Type B pancreatic cell (in vitro differentiated cells): ENCODE data around the gene CAMK2N1. TPM values are rescaled to one million over a fixed set of nuclear protein-coding genes. Genes with fewer than 3 reads are reported as not detected.
A peak's percentile ranks its signal among the peaks of the same experiment; 100 is the strongest.

Source experiments
- DNase-seq: peaks from one replicate; pipeline ENCODE4 v3.0.0; 2021; ENCODE audit warnings: mixed read lengths; ENCODE audit not compliant: unreplicated experiment; ENCODE audit errors: extremely low spot score
- H3K27ac Mint-ChIP-seq: 2 replicates; pipeline ENCODE4 v1.8.0; 2021; ENCODE audit warnings: mild to moderate bottlenecking, mixed read lengths
- H3K27me3 Mint-ChIP-seq: 2 replicates; pipeline ENCODE4 v1.8.0; 2021; ENCODE audit warnings: mixed read lengths
- H3K36me3 Mint-ChIP-seq: 2 replicates; pipeline ENCODE4 v1.8.0; 2021; ENCODE audit warnings: mixed read lengths
- H3K4me1 Mint-ChIP-seq: one replicate; pipeline ENCODE4 v1.8.0; 2021; ENCODE audit warnings: mixed read lengths; ENCODE audit not compliant: unreplicated experiment
- H3K4me3 Mint-ChIP-seq: 2 replicates; pipeline ENCODE4 v1.8.0; 2021; ENCODE audit warnings: mild to moderate bottlenecking, mixed read lengths
- H3K9me3 Mint-ChIP-seq: 2 replicates; pipeline ENCODE4 v1.8.0; 2021; ENCODE audit warnings: mixed read lengths
- CTCF ChIP-seq: fragments of 200-600 bp; sonication (generic); conservative IDR thresholded peaks from 2 replicates; pipeline ENCODE4 v1.5.0; 2021; ENCODE audit warnings: antibody characterized with exemption, mild to moderate bottlenecking
- long read RNA-seq: library from polyadenylated mRNA; unstranded; transcript quantifications from one replicate; pipeline ENCODE4 v2.0.0, GENCODE V29; 2020
- total RNA-seq: library from RNA; stranded (reverse); gene quantifications from 2 replicates; pipeline ENCODE4 v1.2.1, GENCODE V29; 2021; ENCODE audit warnings: low replicate concordance

The CAMK2N1 gene
- total RNA-seq: 28.9 and 43.0 TPM in 2 replicates
- long read RNA-seq, partial matches to known transcripts: 5 of 5 reads
- long read RNA-seq, other reads (novel, unspliced or antisense): 0 of 5 reads

GRCh38 chr1:20485527-20486456, at the start of gene CAMK2N1:
CAMK2N1 (minus strand) TSS chr1:20486210; CDS start chr1:20485379, 831 bp downstream.
- Mint-ChIP-seq H3K27ac (peak within 1 kb of the TSS; percentile 91), H3K27me3 (peaks cover 70% of the 10 kb centered on the region)
- no peak for TF ChIP-seq CTCF

GRCh38 chr1:20534659-20535417, 48.8 kb upstream of the CAMK2N1 start:
- Mint-ChIP-seq H3K4me1 (peaks cover 11% of the 10 kb centered on the region), H3K27me3 (peaks cover 79% of the 10 kb centered on the region), H3K27ac (no peak overlapping the region), H3K4me3 (no peak overlapping the region), H3K36me3 (no peaks in the 10 kb centered on the region), H3K9me3 (no peaks in the 10 kb centered on the region)
- TF ChIP-seq CTCF: no peak
- no peak for DNase-seq

More at GRCh38 chr1:20485527-20486456, at the start of gene CAMK2N1:
- Mint-ChIP-seq H3K4me1 (peaks cover 12% of the 10 kb centered on the region), H3K9me3 (no peaks in the 10 kb centered on the region), H3K4me3 (peak within 1 kb of the TSS; percentile 95), H3K36me3 (no peaks in the 10 kb centered on the region)
- peak; percentile 78 for DNase-seq

- Mint-ChIP-seq H3K27me3 (peaks cover 75% of the 10 kb centered on the region), H3K4me1 (peaks cover 11% of the 10 kb centered on the region), H3K36me3 (no peaks in the 10 kb centered on the region), H3K27ac (no peak overlapping the region), H3K9me3 (no peaks in the 10 kb centered on the region), H3K4me3 (no peak overlapping the region)
- TF ChIP-seq CTCF: no peak
- no peak for DNase-seq
Observed at GRCh38 chr1:20533635-20534034, 47.6 kb upstream of the CAMK2N1 start.

- H3K27me3 Mint-ChIP-seq: peaks cover 80% of the 10 kb centered on the region
- no peak for TF ChIP-seq CTCF
- no peak overlapping the region for H3K4me3 Mint-ChIP-seq
- H3K36me3 Mint-ChIP-seq: no peaks in the 10 kb centered on the region
- peak overlapping the region; percentile 77 for H3K27ac Mint-ChIP-seq
- H3K4me1 Mint-ChIP-seq: peaks cover 11% of the 10 kb centered on the region
- H3K9me3 Mint-ChIP-seq: no peaks in the 10 kb centered on the region
- DNase-seq: no peak
Observed at GRCh38 chr1:20530901-20531300, 44.9 kb upstream of the CAMK2N1 start.

- no peak for DNase-seq
- TF ChIP-seq CTCF: no peak
- Mint-ChIP-seq H3K9me3 (no peaks in the 10 kb centered on the region), H3K4me3 (no peak overlapping the region), H3K4me1 (peaks cover 11% of the 10 kb centered on the region), H3K36me3 (no peaks in the 10 kb centered on the region), H3K27ac (no peak overlapping the region), H3K27me3 (peaks cover 76% of the 10 kb centered on the region)
Observed at GRCh38 chr1:20530306-20530705, 44.3 kb upstream of the CAMK2N1 start.
